Measurements from ENCODE around the gene PITX1. TPM values are rescaled to one million over a fixed set of nuclear protein-coding genes. Genes with fewer than 3 reads are reported as not detected.
A peak's percentile ranks its signal among the peaks of the same experiment; 100 is the strongest.

Gene PITX1
- total and polyA plus RNA-seq, 2 of the 13 experiments (the other 11 are each of a cell fraction or from before 2014, with no cell fraction given), result 11.7 to 20.2 TPM

DNA sequence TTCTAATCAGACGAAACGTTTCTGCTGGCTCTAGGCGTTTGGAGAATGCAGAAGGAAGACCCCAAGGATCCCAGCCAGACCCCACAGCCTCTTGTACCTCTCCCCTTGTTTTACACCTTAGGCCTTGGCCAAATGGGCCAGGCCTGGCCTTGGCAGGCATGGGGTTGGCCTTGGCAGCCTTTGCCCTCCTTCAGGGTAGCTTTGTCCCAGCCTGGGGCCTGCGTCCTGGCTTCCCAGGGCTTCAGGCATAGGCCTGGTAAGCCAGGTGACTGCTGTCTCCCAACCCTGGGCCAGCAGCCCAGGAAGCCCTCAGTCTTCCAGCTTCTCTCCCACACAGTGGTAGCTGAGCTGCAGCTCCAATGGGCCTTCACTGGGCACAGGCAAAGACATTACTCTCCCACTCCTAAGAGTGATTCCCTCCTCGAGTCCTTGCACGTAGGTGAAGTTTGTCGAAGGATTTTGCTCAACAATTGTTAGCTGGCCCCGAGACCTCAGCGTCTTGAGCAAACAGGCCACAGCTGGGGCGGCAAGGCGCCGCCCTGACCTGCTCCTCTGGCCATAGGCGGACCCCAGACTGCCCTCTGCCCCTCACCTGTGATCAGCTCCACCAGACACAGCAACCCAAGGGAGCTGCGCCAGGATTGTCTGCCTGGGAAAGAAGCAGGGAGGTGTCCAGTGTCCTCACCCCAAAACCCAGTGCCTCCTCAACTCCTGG, 1.1 kb upstream of the PITX1 start (continued):
- TF ChIP-seq ZNF577 (CRISPR knock-in tag; IDR thresholded peaks at IDR 0.05; ENCODE audit: borderline replicate concordance, low read depth) (no peak), SMC3 (IDR thresholded peaks at IDR 0.05; ENCODE audit: low read length) (no peak), MBNL3 (CRISPR knock-in tag; conservative IDR thresholded peaks at IDR 0.05) (no peak), MAFK (conservative IDR thresholded peaks at IDR 0.05 in 1 of 2, IDR thresholded peaks at IDR 0.05 in 1 of 2; ENCODE audit: low read length in 2 of 2) (no peak), TBX2 (CRISPR knock-in tag; IDR thresholded peaks at IDR 0.05; ENCODE audit: borderline replicate concordance) (peak; percentile 10; the same call in 1 of the 2 replicates), ZNF350 (CRISPR knock-in tag; IDR thresholded peaks at IDR 0.05; ENCODE audit: borderline replicate concordance, low read depth) (peak; percentile 53; the same call in 1 of the 2 replicates), FOXP4 (CRISPR knock-in tag; IDR thresholded peaks at IDR 0.05) (no peak), SIX1 (CRISPR knock-in tag; IDR thresholded peaks at IDR 0.05; ENCODE audit: borderline replicate concordance) (no peak), MTA3 (CRISPR knock-in tag; IDR thresholded peaks at IDR 0.05) (no peak), HNF4A (CRISPR knock-in tag; IDR thresholded peaks at IDR 0.05) (no peak), SKI (IDR thresholded peaks at IDR 0.05; ENCODE audit: partially characterized antibody) (no peak), KLF12 (CRISPR knock-in tag; IDR thresholded peaks at IDR 0.05; ENCODE audit: borderline replicate concordance) (peak; percentile 71; the same call in 1 of the 2 replicates), ZBTB10 (CRISPR knock-in tag; IDR thresholded peaks at IDR 0.05; ENCODE audit: borderline replicate concordance) (no peak)
- TF ChIP-seq, protein P1, sequence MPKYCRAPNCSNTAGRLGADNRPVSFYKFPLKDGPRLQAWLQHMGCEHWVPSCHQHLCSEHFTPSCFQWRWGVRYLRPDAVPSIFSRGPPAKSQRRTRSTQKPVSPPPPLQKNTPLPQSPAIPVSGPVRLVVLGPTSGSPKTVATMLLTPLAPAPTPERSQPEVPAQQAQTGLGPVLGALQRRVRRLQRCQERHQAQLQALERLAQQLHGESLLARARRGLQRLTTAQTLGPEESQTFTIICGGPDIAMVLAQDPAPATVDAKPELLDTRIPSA (CRISPR knock-in tag; IDR thresholded peaks at IDR 0.05; ENCODE audit: borderline replicate concordance), result no peak
- TF ChIP-seq, protein P2, sequence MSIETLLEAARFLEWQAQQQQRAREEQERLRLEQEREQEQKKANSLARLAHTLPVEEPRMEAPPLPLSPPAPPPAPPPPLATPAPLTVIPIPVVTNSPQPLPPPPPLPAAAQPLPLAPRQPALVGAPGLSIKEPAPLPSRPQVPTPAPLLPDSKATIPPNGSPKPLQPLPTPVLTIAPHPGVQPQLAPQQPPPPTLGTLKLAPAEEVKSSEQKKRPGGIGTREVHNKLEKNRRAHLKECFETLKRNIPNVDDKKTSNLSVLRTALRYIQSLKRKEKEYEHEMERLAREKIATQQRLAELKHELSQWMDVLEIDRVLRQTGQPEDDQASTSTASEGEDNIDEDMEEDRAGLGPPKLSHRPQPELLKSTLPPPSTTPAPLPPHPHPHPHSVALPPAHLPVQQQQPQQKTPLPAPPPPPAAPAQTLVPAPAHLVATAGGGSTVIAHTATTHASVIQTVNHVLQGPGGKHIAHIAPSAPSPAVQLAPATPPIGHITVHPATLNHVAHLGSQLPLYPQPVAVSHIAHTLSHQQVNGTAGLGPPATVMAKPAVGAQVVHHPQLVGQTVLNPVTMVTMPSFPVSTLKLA (IDR thresholded peaks at IDR 0.05), result no peak
- TF ChIP-seq, protein P3, sequence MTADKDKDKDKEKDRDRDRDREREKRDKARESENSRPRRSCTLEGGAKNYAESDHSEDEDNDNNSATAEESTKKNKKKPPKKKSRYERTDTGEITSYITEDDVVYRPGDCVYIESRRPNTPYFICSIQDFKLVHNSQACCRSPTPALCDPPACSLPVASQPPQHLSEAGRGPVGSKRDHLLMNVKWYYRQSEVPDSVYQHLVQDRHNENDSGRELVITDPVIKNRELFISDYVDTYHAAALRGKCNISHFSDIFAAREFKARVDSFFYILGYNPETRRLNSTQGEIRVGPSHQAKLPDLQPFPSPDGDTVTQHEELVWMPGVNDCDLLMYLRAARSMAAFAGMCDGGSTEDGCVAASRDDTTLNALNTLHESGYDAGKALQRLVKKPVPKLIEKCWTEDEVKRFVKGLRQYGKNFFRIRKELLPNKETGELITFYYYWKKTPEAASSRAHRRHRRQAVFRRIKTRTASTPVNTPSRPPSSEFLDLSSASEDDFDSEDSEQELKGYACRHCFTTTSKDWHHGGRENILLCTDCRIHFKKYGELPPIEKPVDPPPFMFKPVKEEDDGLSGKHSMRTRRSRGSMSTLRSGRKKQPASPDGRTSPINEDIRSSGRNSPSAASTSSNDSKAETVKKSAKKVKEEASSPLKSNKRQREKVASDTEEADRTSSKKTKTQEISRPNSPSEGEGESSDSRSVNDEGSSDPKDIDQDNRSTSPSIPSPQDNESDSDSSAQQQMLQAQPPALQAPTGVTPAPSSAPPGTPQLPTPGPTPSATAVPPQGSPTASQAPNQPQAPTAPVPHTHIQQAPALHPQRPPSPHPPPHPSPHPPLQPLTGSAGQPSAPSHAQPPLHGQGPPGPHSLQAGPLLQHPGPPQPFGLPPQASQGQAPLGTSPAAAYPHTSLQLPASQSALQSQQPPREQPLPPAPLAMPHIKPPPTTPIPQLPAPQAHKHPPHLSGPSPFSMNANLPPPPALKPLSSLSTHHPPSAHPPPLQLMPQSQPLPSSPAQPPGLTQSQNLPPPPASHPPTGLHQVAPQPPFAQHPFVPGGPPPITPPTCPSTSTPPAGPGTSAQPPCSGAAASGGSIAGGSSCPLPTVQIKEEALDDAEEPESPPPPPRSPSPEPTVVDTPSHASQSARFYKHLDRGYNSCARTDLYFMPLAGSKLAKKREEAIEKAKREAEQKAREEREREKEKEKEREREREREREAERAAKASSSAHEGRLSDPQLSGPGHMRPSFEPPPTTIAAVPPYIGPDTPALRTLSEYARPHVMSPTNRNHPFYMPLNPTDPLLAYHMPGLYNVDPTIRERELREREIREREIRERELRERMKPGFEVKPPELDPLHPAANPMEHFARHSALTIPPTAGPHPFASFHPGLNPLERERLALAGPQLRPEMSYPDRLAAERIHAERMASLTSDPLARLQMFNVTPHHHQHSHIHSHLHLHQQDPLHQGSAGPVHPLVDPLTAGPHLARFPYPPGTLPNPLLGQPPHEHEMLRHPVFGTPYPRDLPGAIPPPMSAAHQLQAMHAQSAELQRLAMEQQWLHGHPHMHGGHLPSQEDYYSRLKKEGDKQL (CRISPR knock-in tag; IDR thresholded peaks at IDR 0.05; ENCODE audit: low read depth), result no peak
